ENCODE data around the gene GPRIN1.
A peak's percentile ranks its signal among the peaks of the same experiment; 100 is the strongest.

Gene GPRIN1

GRCh38 chr5:176624142-176624541 is 14.2 kb upstream of the GPRIN1 start:
- no peak for TF ChIP-seq ZNF274 (IDR thresholded peaks at IDR 0.05; ENCODE audit: low read depth, low read length)
- no peak overlapping the region for H3K4me3 ChIP-seq (ENCODE audit: low read length)

- TF ChIP-seq ZNF274 (IDR thresholded peaks at IDR 0.05; ENCODE audit: low read depth, low read length), result no peak
- no peak overlapping the region for H3K4me3 ChIP-seq (ENCODE audit: low read length)
These were observed 11.7 kb upstream of the GPRIN1 start for GRCh38 chr5:176621661-176622079.

- TF ChIP-seq ZNF274 (IDR thresholded peaks at IDR 0.05; ENCODE audit: low read depth, low read length), result no peak
- H3K4me3 ChIP-seq (ENCODE audit: low read length), result no peak overlapping the region
These were observed 10.5 kb upstream of the GPRIN1 start for GRCh38 chr5:176620333-176620981.

GRCh38 chr5:176619569-176620332 is 9.8 kb upstream of the GPRIN1 start:
- no peak for TF ChIP-seq ZNF274 (IDR thresholded peaks at IDR 0.05; ENCODE audit: low read depth, low read length)
- H3K4me3 ChIP-seq (ENCODE audit: low read length), result no peak overlapping the region

- no peak for TF ChIP-seq ZNF274 (IDR thresholded peaks at IDR 0.05; ENCODE audit: low read depth, low read length)
- H3K4me3 ChIP-seq (ENCODE audit: low read length), result no peak overlapping the region
These were observed 9.2 kb upstream of the GPRIN1 start for GRCh38 chr5:176619203-176619568.

- TF ChIP-seq ZNF274 (IDR thresholded peaks at IDR 0.05; ENCODE audit: low read depth, low read length), result no peak
- H3K4me3 ChIP-seq (ENCODE audit: low read length), result no peak overlapping the region
These were observed 8.8 kb upstream of the GPRIN1 start for GRCh38 chr5:176618783-176619182.

- H3K4me3 ChIP-seq (ENCODE audit: low read length), result no peak overlapping the region
- no peak for TF ChIP-seq ZNF274 (IDR thresholded peaks at IDR 0.05; ENCODE audit: low read depth, low read length)
These were observed 6.6 kb upstream of the GPRIN1 start for GRCh38 chr5:176616511-176616910.

GRCh38 chr5:176614805-176615478 is 5.0 kb upstream of the GPRIN1 start:
- no peak for TF ChIP-seq ZNF274 (IDR thresholded peaks at IDR 0.05; ENCODE audit: low read depth, low read length)
- H3K4me3 ChIP-seq (ENCODE audit: low read length), result no peak overlapping the region

GRCh38 chr5:176612855-176613254 is 2.9 kb upstream of the GPRIN1 start:
- TF ChIP-seq ZNF274 (IDR thresholded peaks at IDR 0.05; ENCODE audit: low read depth, low read length), result no peak
- H3K4me3 ChIP-seq (ENCODE audit: low read length), result no peak overlapping the region

GRCh38 chr5:176612008-176612407 is 2.1 kb upstream of the GPRIN1 start:
- H3K4me3 ChIP-seq (ENCODE audit: low read length), result no peak overlapping the region
- TF ChIP-seq ZNF274 (IDR thresholded peaks at IDR 0.05; ENCODE audit: low read depth, low read length), result no peak

GRCh38 chr5:176611435-176611834 is 1.5 kb upstream of the GPRIN1 start:
- TF ChIP-seq ZNF274 (IDR thresholded peaks at IDR 0.05; ENCODE audit: low read depth, low read length), result no peak
- H3K4me3 ChIP-seq (ENCODE audit: low read length), result no peak overlapping the region

- TF ChIP-seq ZNF274 (IDR thresholded peaks at IDR 0.05; ENCODE audit: low read depth, low read length), result no peak
- H3K4me3 ChIP-seq (ENCODE audit: low read length), result peak overlapping the region; percentile 86
These were observed 448 bp upstream of the GPRIN1 start for GRCh38 chr5:176610435-176610773.

- TF ChIP-seq ZNF274 (IDR thresholded peaks at IDR 0.05; ENCODE audit: low read depth, low read length), result no peak
- H3K4me3 ChIP-seq (ENCODE audit: low read length), result peak overlapping the region; percentile 86; the same call in 1 of the 2 replicates
These were observed 826 bp downstream of the GPRIN1 start for GRCh38 chr5:176608937-176609723.

- no peak for TF ChIP-seq ZNF274 (IDR thresholded peaks at IDR 0.05; ENCODE audit: low read depth, low read length)
- H3K4me3 ChIP-seq (ENCODE audit: low read length), result no peak overlapping the region
These were observed 1.7 kb downstream of the GPRIN1 start for GRCh38 chr5:176608142-176608705.

All from GM08714 (cell line).